HG02759 (cell line): ENCODE results near the gene FHL2.
"Not testable (repeated sequence)": the region's sequence is repeated elsewhere in the genome, so short reads cannot be mapped to it uniquely, and the experiment has no call there.

ENCODE experiments used
- ATAC-seq: cut with Tn5 transposase; IDR thresholded peaks from one replicate; pipeline ENCODE4 v1.9.1; 2021; ENCODE audit warnings: mild to moderate bottlenecking, moderate library complexity; ENCODE audit not compliant: unreplicated experiment

FHL2 gene

DNA sequence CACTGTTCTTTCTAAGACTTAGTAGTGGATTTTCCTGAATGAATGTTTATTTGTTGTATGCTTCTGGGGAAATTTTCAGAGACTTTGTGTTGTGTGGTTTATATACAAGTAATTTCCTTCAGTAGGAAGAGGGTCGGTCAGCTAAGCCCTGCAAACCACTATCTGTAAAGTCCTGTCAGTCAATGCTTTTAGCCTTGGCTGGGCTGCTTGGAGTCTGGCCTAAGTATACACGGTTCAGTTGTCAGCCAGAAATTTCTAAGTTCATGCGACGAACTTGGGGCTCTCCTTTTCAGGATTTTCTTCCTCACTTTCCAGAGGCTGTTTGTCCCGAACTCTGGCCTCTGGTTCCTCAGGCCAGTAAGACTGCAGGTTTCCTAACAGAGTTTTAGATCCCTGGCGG lies 40.3 kb downstream of the FHL2 start:
- no peak for ATAC-seq

DNA sequence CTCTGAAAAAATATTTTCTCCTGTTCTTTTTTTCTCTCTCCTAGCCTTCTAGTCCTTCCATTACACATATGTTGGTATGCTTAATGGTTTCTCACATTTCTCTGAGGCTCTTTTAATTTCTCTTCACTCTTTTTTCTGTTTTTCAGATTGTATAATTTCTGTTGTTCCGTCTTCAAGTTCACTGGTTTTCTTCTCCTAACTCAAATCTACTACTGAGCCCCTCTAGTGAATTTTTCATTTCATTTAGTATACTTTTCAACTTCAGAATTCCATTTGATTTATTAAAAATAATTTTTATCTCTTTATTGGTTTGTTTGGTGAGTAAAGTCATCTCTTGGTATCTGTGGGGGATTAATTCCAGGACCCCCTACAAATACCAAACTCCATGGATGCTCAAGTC lies 41.7 kb downstream of the FHL2 start:
- no peak for ATAC-seq

DNA sequence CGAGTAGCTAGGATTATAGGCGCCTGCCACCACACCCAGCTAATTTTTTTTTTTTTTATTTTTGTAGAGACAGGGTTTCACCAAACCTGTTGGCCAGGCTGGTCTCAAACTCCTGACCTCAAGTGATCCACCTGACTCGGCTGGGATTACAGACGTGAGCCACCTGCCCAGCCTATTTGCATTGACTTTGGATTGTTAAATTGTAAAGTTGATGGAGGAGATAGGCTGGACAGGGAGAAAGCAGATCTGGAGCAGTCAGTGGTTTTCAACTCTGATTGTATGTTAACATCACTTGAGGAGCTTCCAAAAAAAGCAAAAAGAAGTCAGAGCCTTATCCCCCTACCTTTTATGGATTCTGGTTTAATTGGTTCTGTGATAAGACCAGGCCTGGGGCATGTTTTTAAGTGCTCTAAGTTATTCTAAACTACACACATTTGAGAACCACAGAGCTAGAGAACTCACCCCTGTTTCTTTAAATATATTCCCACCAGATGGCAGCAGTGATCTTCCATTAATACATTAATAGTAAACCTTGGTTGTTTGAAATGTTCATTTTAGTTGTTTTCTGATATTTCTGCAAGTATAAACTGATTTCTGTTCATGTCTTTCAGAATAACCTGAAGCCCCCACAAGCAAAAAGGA lies 54.0 kb downstream of the FHL2 start:
- ATAC-seq = no peak

DNA sequence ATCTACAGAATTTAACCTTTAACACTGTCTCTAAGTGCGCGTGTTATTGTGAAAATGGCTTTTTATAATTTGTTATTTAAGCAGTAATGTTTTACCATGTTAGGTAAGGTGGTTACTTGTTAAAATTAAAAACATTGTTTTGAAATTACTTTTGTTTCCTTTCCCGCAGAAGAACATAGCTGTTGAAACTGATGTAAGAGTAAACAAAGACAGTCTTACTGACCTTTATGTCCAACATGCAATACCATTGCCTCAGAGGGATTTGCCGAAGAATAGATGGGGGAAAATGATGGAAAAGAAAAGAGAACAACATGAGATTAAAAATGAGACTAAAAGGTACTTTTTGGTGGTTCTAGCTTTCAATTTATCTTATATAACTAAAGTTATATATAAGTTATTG lies 59.4 kb downstream of the FHL2 start:
- no peak for ATAC-seq

DNA sequence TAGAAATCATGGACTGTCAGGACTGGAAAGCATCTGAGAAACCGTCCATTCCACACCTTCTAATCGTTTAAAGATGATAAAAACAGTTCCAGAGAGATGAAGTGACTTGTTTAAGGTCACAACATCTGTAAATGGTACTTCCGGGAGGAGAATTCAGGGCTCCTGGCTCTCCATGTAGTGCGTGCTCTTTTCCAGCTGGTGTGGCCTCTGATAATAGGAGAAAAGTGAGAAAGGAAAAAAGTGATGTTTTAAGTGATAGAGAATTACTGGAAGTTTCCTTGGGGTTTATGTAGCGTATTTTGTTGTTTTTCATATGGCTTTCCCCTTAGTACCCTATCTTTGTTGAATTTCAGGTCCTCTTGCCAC lies 60.8 kb downstream of the FHL2 start:
- peak; percentile 18 for ATAC-seq

DNA sequence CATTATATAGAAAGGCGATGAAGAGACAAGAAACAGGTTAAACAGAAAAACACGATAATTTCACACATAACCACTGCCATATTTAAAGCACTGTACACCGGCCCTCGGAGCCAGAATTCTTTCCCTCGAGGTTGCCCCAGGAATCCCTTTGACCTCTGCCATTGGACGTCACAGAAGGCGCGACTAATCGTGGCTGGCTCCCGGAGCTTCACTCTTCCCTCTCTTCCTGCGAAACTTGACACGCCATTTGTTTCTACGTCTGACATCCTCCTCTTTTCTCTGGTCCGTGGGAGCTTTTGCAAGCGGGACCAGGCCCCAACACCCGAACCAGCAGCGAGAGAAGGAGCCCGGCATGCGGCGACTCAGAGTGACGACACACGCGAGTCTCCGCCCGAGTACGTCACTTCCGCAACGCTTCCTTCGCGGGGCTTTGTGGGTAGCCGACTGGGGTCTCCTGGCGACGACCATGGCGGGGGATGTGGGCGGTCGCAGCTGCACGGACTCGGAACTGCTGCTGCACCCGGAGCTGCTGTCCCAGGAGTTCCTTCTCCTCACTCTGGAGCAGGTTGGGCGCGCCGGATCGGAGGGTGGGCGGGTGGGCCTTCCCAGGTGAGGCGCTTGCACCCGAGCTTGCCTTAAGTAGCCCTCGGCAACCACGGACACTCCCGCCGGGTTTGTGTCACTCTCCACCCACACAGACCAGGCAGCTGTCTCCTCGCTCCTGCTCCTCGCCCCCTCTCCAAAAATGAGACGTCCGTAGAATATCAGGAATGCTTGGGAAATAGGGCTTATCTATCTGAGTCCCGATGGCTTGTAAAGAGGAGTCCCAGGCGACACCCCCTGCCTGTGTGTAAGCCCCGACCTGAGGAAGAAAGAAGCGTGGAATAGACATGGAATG lies 61.5 kb downstream of the FHL2 start, which contains the start of gene C2orf49:
TSS of gene C2orf49 (plus strand) at position 419 of the 898 bp plus-strand sequence. CDS start at position 467, 48 bp downstream.
- peak; percentile 96 for ATAC-seq

DNA sequence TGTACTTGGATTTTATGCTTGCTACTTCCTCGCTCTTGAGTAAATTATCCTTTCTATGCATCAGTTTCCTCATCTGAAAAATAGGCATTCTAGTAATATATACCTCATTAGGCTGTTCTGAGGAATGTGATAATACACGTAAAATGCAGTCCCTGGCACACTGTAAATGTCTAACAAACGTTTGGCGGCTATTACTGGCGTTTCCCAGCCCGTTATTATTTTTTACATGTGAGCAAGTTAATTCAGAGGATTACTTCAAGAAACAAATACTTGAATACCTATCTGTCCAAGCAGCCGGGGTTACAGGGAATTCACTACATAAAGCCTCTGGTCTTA lies 62.1 kb downstream of the FHL2 start:
- ATAC-seq = no peak

DNA sequence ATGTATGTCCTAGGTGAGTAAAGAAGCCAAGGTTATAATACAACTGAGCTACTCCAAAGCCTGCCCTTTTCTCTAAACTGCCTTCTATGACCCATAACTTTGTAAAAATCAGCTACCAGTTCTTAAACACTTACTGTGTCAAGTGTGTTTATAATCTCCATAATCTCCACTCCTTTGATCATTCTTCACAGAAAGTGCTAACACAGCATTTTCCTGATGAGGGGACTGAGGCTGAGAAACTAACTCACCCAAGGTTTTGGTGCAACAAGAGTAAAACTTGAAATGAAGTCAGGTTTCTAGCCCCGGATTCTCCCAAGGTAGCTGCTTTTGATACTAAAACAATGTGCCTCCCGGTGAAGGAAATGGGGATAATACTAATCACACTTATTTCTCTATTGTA lies 63.4 kb downstream of the FHL2 start:
- ATAC-seq = no peak

DNA sequence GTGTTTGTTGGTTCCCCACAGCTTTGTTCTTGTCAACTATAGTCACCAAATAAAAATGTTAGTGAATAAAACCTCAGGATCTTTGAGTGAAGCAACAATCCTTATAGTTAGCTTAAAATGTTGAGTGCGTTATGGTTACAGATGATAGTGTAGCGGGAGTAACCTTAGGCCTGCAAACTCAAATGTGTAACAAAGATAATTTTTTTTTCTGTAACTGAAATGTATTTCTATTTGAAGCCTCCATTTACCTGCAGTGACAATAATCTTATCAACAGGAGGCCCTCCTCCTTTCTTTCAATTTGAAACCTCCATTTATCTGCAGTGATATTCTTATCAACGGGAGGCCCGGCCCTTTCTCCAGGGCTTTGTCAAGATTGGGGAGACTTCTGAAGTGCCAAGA lies 64.6 kb downstream of the FHL2 start:
- no peak for ATAC-seq

DNA sequence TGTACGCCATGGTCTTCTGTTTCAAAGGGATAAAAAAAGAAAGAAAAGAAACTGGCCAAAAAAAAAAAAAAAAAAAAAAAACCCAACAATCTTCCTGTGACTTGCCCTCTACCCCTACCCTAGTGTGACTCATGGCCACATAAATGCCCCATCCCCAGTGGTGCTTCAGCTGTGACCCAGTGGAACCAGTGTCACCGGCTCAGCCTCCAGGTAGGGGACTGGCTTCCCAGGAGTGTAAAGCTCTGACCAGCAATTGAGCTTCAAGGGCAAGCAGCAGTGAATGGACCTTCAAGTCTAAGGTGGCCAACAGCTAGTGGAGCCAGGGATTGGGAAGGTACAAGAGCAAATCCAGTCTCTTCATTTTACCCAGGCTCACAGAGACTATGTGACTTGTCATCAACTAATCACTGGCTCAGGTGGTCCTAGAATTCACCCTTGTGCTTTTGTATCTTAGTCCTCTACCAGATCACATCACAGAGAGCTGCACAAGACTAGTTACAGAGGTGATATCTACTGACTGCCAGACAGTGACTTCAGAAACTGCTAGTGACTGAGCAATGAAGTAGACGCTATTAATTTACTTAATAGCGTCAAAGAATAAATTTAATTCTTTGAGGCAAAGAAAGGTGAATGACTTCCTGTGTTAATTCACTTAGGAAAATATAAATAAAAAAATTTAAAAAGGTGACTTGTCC lies 68.0 kb downstream of the FHL2 start:
- no peak for ATAC-seq

DNA sequence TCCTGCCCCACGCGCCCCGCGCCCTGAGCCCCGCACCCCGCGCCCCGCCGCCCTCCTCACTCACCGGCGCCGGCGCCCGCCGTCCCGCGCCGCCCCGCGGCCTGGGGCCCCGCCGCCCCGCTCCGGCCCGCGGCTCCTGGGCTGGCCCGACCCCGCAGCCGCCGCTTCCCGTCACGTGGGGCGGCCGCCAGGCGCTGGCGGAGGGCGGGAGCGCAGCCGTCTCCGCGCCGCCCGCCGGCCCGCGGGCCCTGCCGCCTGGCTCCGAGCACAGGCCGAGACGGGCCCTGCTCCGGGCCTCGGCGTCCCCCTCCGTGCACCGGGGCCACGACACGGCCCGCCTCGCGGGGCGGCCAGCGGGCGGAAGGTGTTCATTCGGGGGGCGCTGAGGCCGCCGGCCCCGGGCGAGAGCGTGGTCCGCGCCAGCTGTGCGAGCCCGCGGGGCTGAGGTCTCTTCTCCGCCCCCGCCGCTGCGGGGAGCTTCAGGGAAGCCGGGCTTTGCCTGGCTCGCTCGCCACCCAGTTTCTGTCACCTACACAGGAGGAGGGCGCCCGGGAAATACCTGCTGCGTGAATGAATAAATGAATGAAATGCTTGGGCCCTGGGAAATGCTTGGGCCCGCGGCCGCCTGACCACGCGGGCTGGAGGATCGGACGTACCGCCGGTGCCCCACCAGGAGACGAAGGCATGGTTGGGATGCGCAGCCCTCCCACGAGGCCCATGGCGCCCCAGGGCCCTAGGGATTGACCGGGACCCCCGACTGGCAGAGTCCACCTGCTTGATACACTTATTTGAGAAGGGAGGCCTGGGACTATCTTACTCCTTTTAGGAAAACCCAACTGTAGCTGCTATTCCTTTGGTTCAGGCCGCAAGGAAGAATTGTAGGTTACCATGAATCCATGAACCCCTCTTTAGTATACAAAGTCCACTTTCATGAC lies 69.0 kb downstream of the FHL2 start, which contains the start of gene TGFBRAP1:
TSS of gene TGFBRAP1 (minus strand) at position 175 of the 935 bp plus-strand sequence. CDS start 21,434 bp downstream, outside the sequence.
- ATAC-seq = peak; percentile 85

DNA sequence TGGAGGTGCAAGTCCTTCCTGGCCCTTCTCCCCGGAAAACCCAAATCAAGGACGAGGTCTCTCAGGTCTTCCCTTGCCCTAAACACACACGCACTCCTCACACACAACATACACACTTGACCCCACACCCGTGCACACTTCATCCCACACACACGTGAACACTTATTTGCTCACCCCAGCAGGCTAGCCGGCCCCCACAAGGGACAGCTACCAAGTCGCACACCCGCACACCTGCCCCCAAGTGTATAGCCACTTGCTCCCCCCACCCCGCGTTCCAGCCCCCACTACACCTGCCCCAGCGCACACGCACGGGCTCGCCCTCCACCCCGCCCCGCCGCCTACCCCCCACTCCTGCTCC lies 69.7 kb downstream of the FHL2 start:
- peak; percentile 10 for ATAC-seq

DNA sequence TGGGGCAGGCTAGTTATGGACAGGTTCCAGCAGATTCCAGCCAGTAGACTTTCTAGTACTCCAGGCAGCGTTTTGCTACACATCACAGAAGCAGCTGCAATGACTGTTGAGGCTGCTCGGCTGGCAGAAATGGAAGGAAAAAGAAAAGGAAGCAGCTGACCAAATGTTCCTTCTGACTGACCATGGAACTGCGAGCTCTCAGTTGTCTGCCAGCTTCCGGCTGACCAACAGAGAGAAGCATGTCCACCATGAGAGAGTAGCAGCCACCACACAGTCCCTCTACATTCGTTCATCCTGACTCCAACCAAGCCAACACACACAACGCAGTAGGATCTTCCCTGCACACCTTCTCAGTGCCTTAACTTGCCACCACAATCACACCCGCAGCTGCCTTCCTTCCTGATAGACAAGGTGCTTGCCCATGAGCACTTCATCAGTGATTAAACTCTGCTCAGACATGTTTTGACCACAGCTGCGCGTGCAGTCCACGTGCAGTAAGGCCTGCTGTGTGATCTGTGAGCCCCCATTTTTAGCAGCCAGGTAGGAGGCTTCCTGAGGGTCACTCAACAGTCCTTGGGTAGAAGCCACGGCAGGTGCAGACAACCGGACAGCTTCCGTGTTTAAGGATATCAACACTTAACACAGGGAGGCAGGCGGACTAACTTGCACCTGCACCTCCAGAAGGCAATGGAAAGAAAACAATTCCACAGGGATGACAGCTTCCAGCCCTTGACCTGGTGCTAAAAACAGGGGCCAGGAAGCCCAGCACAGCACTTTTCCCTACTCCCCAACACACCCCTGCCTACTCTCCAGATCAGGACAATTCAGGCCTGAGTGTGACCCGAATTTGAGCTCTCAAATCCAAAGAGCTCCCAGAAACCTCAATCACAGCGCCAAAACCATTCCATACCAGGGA lies 70.3 kb downstream of the FHL2 start:
- peak; percentile 24 for ATAC-seq

DNA sequence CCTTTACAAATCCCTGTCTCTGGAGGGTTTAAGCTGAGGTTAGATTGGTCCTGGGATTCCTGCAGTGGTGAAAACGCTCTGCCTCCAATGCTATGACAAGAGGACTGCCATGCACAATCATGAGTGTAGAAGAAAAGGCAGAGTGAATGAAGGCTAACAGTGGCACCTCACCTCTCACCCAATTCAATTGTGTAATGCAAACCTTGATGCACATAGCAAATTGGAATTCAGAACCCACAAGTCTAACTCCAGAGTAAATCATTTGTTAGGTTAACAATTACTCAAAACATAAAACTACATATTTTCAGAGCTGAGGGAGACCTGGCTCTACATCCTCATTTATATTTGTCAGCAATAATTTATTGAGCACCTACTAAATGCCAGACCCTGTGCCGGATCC lies 71.2 kb downstream of the FHL2 start:
- no peak for ATAC-seq

DNA sequence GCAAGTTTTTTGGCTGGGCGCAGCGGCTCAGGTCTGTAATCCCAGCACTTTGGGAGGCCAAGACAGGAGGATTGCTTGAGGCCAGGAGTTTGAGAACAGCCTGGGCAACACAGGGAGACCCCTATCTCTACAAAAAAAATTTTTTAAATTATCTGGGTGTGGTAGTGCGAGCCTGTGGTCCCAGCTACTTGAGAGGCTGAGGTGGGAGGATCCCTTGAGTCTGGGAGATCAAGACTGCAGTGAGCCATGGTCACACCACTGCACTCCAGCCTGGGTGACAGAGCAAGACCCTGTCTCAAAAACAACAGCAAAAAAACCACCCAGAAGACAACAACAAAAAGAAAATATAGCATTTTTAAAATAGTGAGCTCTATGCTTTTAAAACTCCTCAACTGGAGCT lies 71.6 kb downstream of the FHL2 start:
- ATAC-seq = not testable (repeated sequence)

DNA sequence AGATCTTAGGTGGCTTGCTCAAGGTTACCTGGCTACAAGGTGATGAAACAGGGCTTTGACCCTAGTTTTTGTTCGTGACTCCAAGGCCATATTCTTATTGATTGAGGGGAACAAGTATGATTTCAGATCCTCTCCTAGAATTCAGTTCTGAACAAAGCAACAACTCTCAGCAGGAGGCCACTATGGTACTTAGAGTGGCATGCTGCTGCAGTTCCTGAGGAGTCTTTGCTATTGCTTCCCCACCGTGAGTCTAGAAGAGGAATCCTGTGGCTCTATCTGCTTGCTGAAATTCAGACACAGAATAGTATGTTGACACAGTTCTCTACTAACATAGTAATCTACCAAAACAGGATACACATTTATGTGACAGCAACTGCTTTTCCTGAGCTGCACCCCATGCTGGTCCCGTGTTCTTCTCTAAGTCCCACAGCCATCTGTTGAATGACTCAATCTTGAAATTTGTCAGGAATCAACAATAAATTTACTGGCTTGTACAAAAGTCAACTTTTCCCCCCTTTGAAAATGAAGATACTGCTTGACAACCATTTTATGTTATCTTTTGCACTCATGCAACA lies 73.4 kb downstream of the FHL2 start:
- ATAC-seq = no peak

DNA sequence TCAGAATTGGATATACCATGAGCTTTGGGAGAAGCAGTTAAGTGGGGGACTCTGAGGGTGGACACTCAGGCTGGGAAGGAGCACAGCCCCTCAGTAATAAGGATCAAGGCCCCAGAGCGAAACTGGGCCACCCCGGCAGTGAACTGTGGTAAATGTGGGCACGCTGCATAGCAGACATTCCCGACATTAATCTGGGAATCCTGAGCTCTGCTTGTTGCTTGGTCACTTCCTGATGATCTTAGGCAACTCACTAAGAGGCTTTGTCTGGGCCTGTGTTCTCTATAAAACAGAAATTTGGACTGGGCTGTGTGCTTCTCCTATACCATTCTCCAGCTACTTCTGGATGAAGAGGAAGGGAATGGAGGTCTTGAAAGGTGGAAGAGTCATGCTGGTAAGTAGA lies 74.1 kb downstream of the FHL2 start:
- no peak for ATAC-seq

DNA sequence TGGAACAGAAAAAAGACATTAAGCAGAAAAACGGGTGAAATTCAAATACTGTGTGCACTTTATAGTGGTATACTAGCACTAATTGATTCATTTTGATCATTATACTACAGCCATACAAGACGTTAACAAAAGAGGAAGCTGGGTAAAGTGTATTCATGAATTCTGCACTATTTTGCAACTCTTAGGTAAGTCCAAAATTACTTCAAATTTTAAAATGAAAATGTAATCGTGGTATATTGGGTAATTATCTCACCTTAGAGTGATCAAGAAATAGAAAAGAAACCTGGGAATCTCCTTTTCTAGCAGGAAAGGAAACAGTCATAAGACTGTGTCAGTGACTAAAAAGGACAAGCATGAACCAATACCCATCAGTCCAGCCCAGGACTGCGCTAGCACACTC lies 74.8 kb downstream of the FHL2 start:
- ATAC-seq = no peak

DNA sequence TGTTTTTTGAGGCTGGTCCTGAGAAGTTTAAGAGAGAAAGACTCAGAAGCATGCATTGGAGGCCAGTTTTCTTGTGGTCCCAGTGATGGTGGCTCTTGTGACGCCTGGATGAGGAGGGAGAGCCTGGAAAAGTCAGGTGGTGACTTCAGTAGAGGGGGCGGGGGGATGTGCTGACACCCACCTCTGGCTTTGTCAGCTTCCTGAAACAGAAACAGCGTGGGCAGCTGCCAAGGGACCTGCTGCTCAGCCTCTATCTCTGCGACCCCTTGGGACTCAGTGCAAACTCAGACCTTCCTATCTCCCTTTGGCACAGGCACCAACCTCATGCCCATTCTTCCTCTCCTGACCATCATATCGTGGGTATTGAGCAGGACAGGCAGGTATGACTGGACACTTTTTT lies 75.7 kb downstream of the FHL2 start:
- no peak for ATAC-seq
